ENCODE data around the gene MIDN.

GRCh38 chr19:1211494-1212234, 36.7 kb upstream of the MIDN start:
- TF ChIP-seq CTCF (IDR thresholded peaks at IDR 0.05; ENCODE audit: low read depth, low read length, poor library complexity, severe bottlenecking): no peak
- TF ChIP-seq EZH2phosphoT487 (IDR thresholded peaks at IDR 0.05; ENCODE audit: borderline replicate concordance, low read length): no peak
